Lung (tissue), 12 donors: ENCODE data around the gene LMX1A. TPM values are rescaled to one million over a fixed set of nuclear protein-coding genes. Genes with fewer than 3 reads are reported as not detected.

Source experiments
- ATAC-seq: fragments of 200-7000 bp; cut with Tn5 transposase; one replicate; pipeline ENCODE4 v1.9.1; 2020; ENCODE audit warnings: moderate number of reproducible peaks; ENCODE audit not compliant: insufficient read depth, low FRiP score
- DNase-seq, 3 donors: peaks; one replicate each; pipeline ENCODE4 v3.0.0-alpha.2; 2013 to 2017
- H3K27ac ChIP-seq, 2 donors: one replicate each; pipeline ENCODE4 v1.5.1; 2013; ENCODE audit warnings: mild to moderate bottlenecking in 2 of 2, moderate library complexity in 2 of 2, control low read depth in 1 of 2, inconsistent platforms in 1 of 2, low read depth in 1 of 2, low read length in 1 of 2
- H3K27me3 ChIP-seq, 3 donors: one replicate each; pipeline ENCODE4 v1.5.1; 2013; ENCODE audit warnings: low read length in 2 of 3; ENCODE audit not compliant: control insufficient read depth in 3 of 3, insufficient read depth in 3 of 3
- H3K36me3 ChIP-seq, 4 donors: one replicate each; pipeline ENCODE4 v1.5.1; 2013; ENCODE audit warnings: low read length in 4 of 4, mild to moderate bottlenecking in 1 of 4, moderate library complexity in 1 of 4; ENCODE audit not compliant: control insufficient read depth in 4 of 4, insufficient read depth in 4 of 4
- H3K4me1 ChIP-seq, 5 donors: one replicate each; pipeline ENCODE4 v1.5.1; 2013; ENCODE audit warnings: low read length in 5 of 5, mild to moderate bottlenecking in 2 of 5, moderate library complexity in 1 of 5; ENCODE audit not compliant: control insufficient read depth in 5 of 5, insufficient read depth in 5 of 5
- H3K4me3 ChIP-seq: one replicate; pipeline ENCODE4 v1.5.1; 2013; ENCODE audit warnings: mild to moderate bottlenecking, control low read depth, moderate library complexity
- H3K9ac ChIP-seq, 2 donors: one replicate each; pipeline ENCODE4 v1.5.1; 2013; ENCODE audit warnings: low read length in 2 of 2, control low read depth in 1 of 2; ENCODE audit not compliant: insufficient read depth in 1 of 2
- H3K9me3 ChIP-seq, 4 donors: one replicate each; pipeline ENCODE4 v1.5.1; 2013; ENCODE audit warnings: low read length in 3 of 4, mild to moderate bottlenecking in 1 of 4, moderate library complexity in 1 of 4; ENCODE audit not compliant: control insufficient read depth in 4 of 4, insufficient read depth in 3 of 4
- CTCF ChIP-seq: IDR thresholded peaks from 2 replicates; pipeline ENCODE4 v1.5.1; 2012; ENCODE audit warnings: mild to moderate bottlenecking; ENCODE audit errors: control extremely low read depth, extremely low read depth
- WGBS, 2 donors: extraction: QIAGEN DNeasy Blood & Tissue Kit; methylation state at CpG; one replicate each; pipeline ENCODE4 v1.1.7; 2013; 5-methylcytosine and 5-hydroxymethylcytosine counted together
- polyA plus RNA-seq, 2 donors: library from polyadenylated mRNA; stranded (reverse); fragments of 200-250 nt; gene quantifications; one replicate each; pipeline ENCODE4 v1.2.1, GENCODE V29; 2013
- total RNA-seq, 2 donors: library from RNA; depleted of rRNA in 1 of 2; stranded (reverse); fragments of >200 nt in 1 of 2; gene quantifications; one replicate each; pipeline ENCODE4 v1.2.1, GENCODE V29; 2014 to 2021
- donor health status: control.
- donor health status: control.
- donor health status: Bipolar disorder and iron deficiency.
- donor health status: healthy.
- donor health status: DM: yes; HTN: yes; CAD: no.

The LMX1A gene
- total and polyA plus RNA-seq, 4 donors: 0.03 TPM; not detected in 3

GRCh38 chr1:165254896-165255625 lies 101.5 kb downstream of the LMX1A start:
- no peak for DNase-seq
- Histone ChIP-seq H3K27me3 (peaks cover 0 to 5% (median 4%) of the 10 kb centered on the region in 3 donors), H3K9ac (no peak overlapping the region), H3K27ac (no peak overlapping the region), H3K4me3 (no peak overlapping the region), H3K4me1 (peaks cover 0 to 8% (median 0%) of the 10 kb centered on the region in 5 donors), H3K36me3 (no peaks in the 10 kb centered on the region), H3K9me3 (peaks cover 0 to 3% (median 0%) of the 10 kb centered on the region in 4 donors)
- no peak for TF ChIP-seq CTCF
- ATAC-seq: no peak
- WGBS, 2 donors: 42 to 47% methylated on average over 3 of the region's 3 CpGs

GRCh38 chr1:165254376-165254775 lies 102.1 kb downstream of the LMX1A start:
- peaks cover 0 to 4% (median 0%) of the 10 kb centered on the region in 4 donors for H3K9me3 ChIP-seq
- no peak for DNase-seq
- no peak overlapping the region for H3K4me3 ChIP-seq
- no peaks in the 10 kb centered on the region for H3K36me3 ChIP-seq
- H3K27me3 ChIP-seq: peaks cover 0 to 5% (median 4%) of the 10 kb centered on the region in 3 donors
- H3K4me1 ChIP-seq: peaks cover 0 to 3% (median 0%) of the 10 kb centered on the region in 5 donors
- no peak for ATAC-seq
- no peak overlapping the region for H3K27ac ChIP-seq
- 76 to 88% methylated on average over 4 of the region's 4 CpGs for WGBS, 2 donors
- H3K9ac ChIP-seq: no peak overlapping the region
- TF ChIP-seq CTCF: no peak

- Histone ChIP-seq H3K4me3 (no peak overlapping the region), H3K27me3 (peaks cover 0 to 5% (median 4%) of the 10 kb centered on the region in 3 donors), H3K9me3 (peaks cover 0 to 7% (median 0%) of the 10 kb centered on the region in 4 donors), H3K4me1 (no peaks in the 10 kb centered on the region), H3K27ac (no peak overlapping the region), H3K36me3 (no peaks in the 10 kb centered on the region), H3K9ac (no peak overlapping the region)
- no peak for TF ChIP-seq CTCF
- DNase-seq: no peak
- WGBS, 2 donors: 42 to 45% methylated on average over 2 of the region's 2 CpGs
- no peak for ATAC-seq
These were observed 102.7 kb downstream of the LMX1A start for GRCh38 chr1:165253818-165254254.
